ENCODE data around the gene KIAA1217.

Gene KIAA1217

DNA sequence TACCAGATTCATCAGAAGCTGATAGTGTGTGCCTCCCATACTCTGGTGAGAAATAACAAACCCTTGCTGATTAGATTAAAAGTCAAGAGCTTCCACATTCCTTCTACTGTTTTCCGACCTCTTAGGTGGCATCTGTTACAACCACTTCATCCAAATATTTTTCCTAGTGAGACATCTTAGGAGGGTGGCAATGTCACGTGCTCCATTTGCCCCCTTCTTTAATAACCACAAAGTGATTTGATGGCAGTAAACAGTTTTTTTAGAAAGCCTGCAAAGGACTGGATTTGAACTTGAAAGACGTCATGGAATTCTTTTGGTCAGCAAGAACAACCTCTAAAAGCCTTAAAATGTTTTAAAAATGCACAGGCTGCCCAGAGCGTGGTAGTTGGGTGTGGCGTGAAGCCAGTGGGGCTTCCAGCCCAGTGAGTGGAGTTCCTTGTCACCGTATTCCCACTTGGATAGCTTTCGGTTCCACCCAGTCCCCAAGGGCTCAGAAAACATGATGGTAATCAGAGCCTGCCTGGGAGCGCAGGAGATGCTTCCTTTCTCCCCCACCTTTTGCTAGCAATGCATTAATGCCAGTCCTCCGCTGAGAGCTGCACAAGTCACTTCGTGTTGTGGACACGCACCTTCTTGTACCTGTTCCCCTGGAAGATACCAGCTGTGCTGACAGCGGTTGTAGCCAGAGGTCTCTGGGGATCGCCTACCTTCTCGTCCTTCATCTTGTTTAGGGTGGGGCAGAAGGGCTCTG is 256.4 kb downstream of the KIAA1217 start:
- Histone ChIP-seq H3K4me3 (ENCODE audit: low read length in 2 of 2) (no peak overlapping the region), H3K27ac (ENCODE audit: low read length) (no peak overlapping the region), H3K9me3 (ENCODE audit: control insufficient read depth in 2 of 2, low read length in 2 of 2) (no peaks in the 10 kb centered on the region), H3K27me3 (ENCODE audit: control insufficient read depth in 1 of 2, insufficient read depth in 2 of 2, low read length in 2 of 2) (no peaks in the 10 kb centered on the region), H3K4me1 (ENCODE audit: control insufficient read depth, insufficient read depth, low read length) (no peaks in the 10 kb centered on the region), H3K9ac (ENCODE audit: low read length in 2 of 2) (no peak overlapping the region), H3K36me3 (ENCODE audit: control insufficient read depth in 2 of 2, insufficient read depth in 2 of 2, low read length in 2 of 2) (no peaks in the 10 kb centered on the region)

DNA sequence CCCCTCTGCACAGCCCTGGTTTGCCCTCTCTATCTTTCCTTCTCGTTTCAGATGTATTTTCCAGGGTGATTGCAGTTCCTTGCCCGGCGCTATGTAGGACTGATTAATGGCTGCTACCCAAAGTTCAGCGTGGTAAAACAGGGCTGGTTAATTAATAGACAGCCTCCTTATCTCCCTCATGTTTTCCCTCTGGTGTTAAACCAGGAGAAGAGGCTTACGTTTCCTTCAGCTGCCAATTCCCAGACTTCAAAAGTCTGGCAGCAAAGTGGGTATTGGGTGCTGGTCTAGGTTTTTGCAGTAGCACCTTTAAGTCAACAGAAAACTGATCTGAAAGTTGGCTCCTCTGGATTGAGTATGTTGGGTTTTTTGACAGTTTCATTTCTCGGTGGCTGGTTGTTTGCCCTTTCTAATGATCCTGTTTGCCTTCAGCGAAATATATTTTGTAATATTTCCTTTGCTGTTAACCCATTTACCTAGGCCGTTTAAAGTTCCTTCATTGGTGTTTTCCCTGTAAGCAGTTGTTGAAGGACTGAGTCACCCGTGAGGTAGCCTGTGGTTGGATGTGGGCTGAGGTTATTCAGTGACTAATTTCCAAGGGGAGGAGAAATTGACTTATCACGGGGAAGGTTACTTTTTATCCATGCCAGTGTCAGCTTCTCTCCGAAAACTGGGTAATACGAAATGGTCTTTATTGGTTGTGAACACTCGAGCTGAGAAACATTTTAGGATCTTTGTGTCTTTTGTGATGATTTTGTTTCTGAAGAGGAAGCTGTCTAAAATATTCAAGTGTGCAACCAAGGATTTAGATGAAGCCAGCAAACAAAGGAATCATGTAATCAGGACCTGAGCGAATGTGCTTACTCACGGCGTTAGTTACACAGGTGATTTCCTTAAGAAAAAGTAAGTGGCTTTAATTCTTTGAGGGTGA is 257.2 kb downstream of the KIAA1217 start:
- H3K4me3 ChIP-seq (ENCODE audit: low read length in 2 of 2) = no peak overlapping the region
- no peak overlapping the region for H3K9ac ChIP-seq (ENCODE audit: low read length in 2 of 2)
- H3K4me1 ChIP-seq (ENCODE audit: control insufficient read depth, insufficient read depth, low read length) = no peaks in the 10 kb centered on the region
- no peaks in the 10 kb centered on the region for H3K9me3 ChIP-seq (ENCODE audit: control insufficient read depth in 2 of 2, low read length in 2 of 2)
- H3K36me3 ChIP-seq (ENCODE audit: control insufficient read depth in 2 of 2, insufficient read depth in 2 of 2, low read length in 2 of 2) = no peaks in the 10 kb centered on the region
- no peaks in the 10 kb centered on the region for H3K27me3 ChIP-seq (ENCODE audit: control insufficient read depth in 1 of 2, insufficient read depth in 2 of 2, low read length in 2 of 2)
- no peak overlapping the region for H3K27ac ChIP-seq (ENCODE audit: low read length)

DNA sequence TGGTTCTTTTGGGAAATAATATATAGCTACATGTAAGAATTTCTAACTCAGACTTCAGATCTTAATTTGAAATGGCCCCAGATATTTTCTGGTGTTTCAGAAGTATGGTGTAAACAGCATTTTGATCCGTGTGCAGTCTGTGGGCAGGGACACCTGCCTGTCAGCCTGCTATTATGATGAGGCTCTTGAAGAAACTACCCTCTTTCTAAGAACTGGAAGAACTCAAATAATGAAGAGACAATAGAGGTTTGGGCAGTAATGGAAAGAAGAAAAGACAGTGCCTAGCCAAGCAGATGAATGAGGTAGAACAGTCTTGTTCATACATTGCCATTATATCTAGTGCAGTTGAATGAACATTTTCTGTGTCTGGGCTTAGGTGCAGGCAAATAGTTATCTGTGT is 258.2 kb downstream of the KIAA1217 start:
- H3K36me3 ChIP-seq (ENCODE audit: control insufficient read depth in 2 of 2, insufficient read depth in 2 of 2, low read length in 2 of 2) = no peaks in the 10 kb centered on the region
- H3K9ac ChIP-seq (ENCODE audit: low read length in 2 of 2) = no peak overlapping the region
- H3K27ac ChIP-seq (ENCODE audit: low read length) = no peak overlapping the region
- no peaks in the 10 kb centered on the region for H3K4me1 ChIP-seq (ENCODE audit: control insufficient read depth, insufficient read depth, low read length)
- H3K4me3 ChIP-seq (ENCODE audit: low read length in 2 of 2) = no peak overlapping the region
- H3K9me3 ChIP-seq (ENCODE audit: control insufficient read depth in 2 of 2, low read length in 2 of 2) = no peaks in the 10 kb centered on the region
- no peaks in the 10 kb centered on the region for H3K27me3 ChIP-seq (ENCODE audit: control insufficient read depth in 1 of 2, insufficient read depth in 2 of 2, low read length in 2 of 2)

DNA sequence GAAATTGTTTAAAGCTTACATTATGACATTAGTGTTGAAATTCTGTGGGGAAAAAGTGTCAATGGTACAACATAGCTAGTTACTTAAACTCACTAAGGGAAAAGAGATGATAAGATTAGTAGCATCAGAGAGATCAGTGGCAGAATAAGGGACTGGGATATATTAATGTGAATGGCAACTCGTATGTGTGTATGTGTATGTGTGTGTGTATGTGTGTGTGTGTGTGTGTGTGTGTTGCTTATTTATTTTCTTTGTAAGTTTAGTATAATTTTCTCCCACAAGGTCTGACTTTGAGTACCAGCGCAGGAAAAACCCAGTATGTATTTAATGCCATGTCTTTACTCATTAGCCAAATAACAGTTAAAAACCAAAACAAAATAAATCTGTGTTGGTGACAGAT is 258.7 kb downstream of the KIAA1217 start:
- H3K9me3 ChIP-seq (ENCODE audit: control insufficient read depth in 2 of 2, low read length in 2 of 2) = no peaks in the 10 kb centered on the region
- H3K4me3 ChIP-seq (ENCODE audit: low read length in 2 of 2) = no peak overlapping the region
- no peak overlapping the region for H3K9ac ChIP-seq (ENCODE audit: low read length in 2 of 2)
- H3K4me1 ChIP-seq (ENCODE audit: control insufficient read depth, insufficient read depth, low read length) = no peaks in the 10 kb centered on the region
- H3K27ac ChIP-seq (ENCODE audit: low read length) = no peak overlapping the region
- no peaks in the 10 kb centered on the region for H3K27me3 ChIP-seq (ENCODE audit: control insufficient read depth in 1 of 2, insufficient read depth in 2 of 2, low read length in 2 of 2)
- no peaks in the 10 kb centered on the region for H3K36me3 ChIP-seq (ENCODE audit: control insufficient read depth in 2 of 2, insufficient read depth in 2 of 2, low read length in 2 of 2)

DNA sequence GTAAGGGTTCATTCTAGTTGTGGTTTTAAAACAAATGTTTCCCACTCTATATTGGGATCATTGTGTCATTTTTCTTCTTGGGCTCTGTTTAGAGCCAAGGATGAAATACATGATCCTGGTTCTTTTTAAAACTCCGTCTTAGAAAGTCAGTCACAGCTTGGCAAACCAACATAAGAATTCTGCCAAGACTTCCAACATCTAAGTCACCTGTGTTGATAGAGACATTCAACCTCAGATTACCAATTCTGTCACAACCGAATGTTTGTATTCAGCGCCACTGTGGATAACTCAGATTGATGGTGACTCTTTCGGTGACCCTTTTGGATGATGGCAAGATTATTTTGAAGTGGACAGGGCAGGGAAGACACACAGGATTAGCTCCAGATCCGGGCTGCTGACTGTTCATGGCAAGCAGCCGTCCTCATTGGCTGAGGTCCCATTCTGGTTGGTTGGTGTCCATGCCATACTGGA is 259.4 kb downstream of the KIAA1217 start:
- no peaks in the 10 kb centered on the region for H3K27me3 ChIP-seq (ENCODE audit: control insufficient read depth in 1 of 2, insufficient read depth in 2 of 2, low read length in 2 of 2)
- no peaks in the 10 kb centered on the region for H3K4me1 ChIP-seq (ENCODE audit: control insufficient read depth, insufficient read depth, low read length)
- H3K4me3 ChIP-seq (ENCODE audit: low read length in 2 of 2) = no peak overlapping the region
- H3K9ac ChIP-seq (ENCODE audit: low read length in 2 of 2) = no peak overlapping the region
- H3K9me3 ChIP-seq (ENCODE audit: control insufficient read depth in 2 of 2, low read length in 2 of 2) = peaks cover 0 to 2% of the 10 kb centered on the region in 2 donors
- H3K36me3 ChIP-seq (ENCODE audit: control insufficient read depth in 2 of 2, insufficient read depth in 2 of 2, low read length in 2 of 2) = peaks cover 0 to 2% of the 10 kb centered on the region in 2 donors
- H3K27ac ChIP-seq (ENCODE audit: low read length) = no peak overlapping the region

DNA sequence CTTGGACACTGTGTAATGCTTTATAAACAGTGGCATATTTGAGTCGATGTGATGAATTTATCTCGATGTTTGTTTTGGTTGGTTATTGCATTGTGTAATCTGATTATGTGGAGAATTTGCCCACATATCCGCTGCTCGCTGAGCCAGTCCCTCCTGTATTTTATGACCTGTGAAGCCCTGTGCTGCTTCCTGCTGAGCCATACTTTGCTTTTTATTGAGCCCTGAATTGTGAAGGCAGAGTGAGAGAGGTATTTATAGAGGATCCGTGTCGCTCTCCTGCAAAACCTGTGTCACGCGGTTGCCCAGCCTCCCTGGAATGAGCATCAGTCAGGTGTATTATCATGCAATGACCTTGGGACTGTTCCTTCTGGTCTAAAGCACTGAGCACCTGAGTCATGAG is 261.1 kb downstream of the KIAA1217 start:
- Histone ChIP-seq H3K4me3 (ENCODE audit: low read length in 2 of 2) (no peak overlapping the region), H3K9me3 (ENCODE audit: control insufficient read depth in 2 of 2, low read length in 2 of 2) (peaks cover 0 to 2% of the 10 kb centered on the region in 2 donors), H3K27ac (ENCODE audit: low read length) (no peak overlapping the region)

DNA sequence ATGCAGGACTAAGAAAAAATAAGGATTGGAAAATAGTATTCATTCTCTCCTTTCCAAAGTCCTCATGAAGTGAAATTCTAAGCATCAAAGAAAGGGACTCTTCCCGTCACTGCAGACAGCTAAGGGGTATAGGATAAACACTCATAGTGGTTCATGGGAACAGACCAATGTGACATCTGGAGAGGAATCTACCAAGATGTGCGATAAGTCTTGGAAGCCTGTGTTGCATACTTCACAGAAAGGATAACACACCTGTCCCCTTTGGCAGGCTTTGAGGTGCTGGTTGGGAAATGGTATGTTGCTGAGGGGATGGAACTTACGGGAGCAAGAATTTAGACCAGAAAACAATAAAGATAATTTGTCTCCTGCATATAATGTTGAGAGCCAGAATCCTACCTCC is 266.7 kb downstream of the KIAA1217 start:
- no peaks in the 10 kb centered on the region for H3K4me1 ChIP-seq (ENCODE audit: control insufficient read depth, insufficient read depth, low read length)
- H3K27me3 ChIP-seq (ENCODE audit: control insufficient read depth in 1 of 2, insufficient read depth in 2 of 2, low read length in 2 of 2) = no peaks in the 10 kb centered on the region
- H3K27ac ChIP-seq (ENCODE audit: low read length) = no peak overlapping the region
- H3K9me3 ChIP-seq (ENCODE audit: control insufficient read depth in 2 of 2, low read length in 2 of 2) = peaks cover 0 to 2% of the 10 kb centered on the region in 2 donors
- H3K9ac ChIP-seq (ENCODE audit: low read length in 2 of 2) = no peak overlapping the region
- H3K4me3 ChIP-seq (ENCODE audit: low read length in 2 of 2) = no peak overlapping the region
- H3K36me3 ChIP-seq (ENCODE audit: control insufficient read depth in 2 of 2, insufficient read depth in 2 of 2, low read length in 2 of 2) = peaks cover 2 to 5% of the 10 kb centered on the region in 2 donors

More for the DNA sequence above, 261.1 kb downstream of the KIAA1217 start:
- no peaks in the 10 kb centered on the region for H3K27me3 ChIP-seq (ENCODE audit: control insufficient read depth in 1 of 2, insufficient read depth in 2 of 2, low read length in 2 of 2)
- H3K4me1 ChIP-seq (ENCODE audit: control insufficient read depth, insufficient read depth, low read length) = no peaks in the 10 kb centered on the region
- H3K36me3 ChIP-seq (ENCODE audit: control insufficient read depth in 2 of 2, insufficient read depth in 2 of 2, low read length in 2 of 2) = peaks cover 2 to 5% of the 10 kb centered on the region in 2 donors
- H3K9ac ChIP-seq (ENCODE audit: low read length in 2 of 2) = no peak overlapping the region

DNA sequence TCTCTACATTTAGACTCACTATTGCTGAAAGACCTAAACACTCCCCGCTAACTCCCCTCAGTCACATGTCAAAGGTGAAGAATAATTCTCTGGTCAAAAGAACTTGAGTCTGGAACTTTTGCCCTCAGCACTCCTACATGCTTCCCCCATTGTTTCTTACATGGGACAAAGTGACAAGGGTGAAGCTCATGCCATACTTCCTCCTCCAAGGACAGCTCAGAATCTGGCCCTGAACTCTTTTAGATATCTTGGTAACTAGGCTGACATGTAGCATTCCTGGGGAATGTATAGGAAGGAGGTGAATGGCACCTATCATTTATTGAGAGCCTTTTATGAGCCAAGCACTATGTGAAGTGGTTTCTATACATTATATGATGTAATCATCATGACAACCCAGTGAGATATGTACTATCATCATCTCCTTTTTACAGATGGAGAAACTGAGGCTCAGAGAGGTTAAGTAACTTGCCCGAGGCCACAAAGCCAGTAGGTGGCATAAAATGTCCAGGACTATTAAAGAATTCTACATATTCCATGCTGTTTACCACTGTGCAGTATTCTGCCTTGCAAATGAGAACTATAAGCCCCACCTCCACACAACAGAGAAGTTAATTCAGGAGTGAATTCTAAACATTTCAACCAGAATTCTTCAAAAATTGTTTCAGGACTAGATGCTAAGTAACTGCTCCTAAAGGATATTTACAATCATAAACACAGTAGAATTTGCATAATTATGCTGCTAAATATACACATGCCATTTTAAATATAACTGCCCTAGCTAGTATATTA is 268.2 kb downstream of the KIAA1217 start:
- H3K27ac ChIP-seq (ENCODE audit: low read length) = no peak overlapping the region
- peaks cover 0 to 2% of the 10 kb centered on the region in 2 donors for H3K9me3 ChIP-seq (ENCODE audit: control insufficient read depth in 2 of 2, low read length in 2 of 2)
- H3K4me3 ChIP-seq (ENCODE audit: low read length in 2 of 2) = no peak overlapping the region
- no peaks in the 10 kb centered on the region for H3K27me3 ChIP-seq (ENCODE audit: control insufficient read depth in 1 of 2, insufficient read depth in 2 of 2, low read length in 2 of 2)
- no peak overlapping the region for H3K9ac ChIP-seq (ENCODE audit: low read length in 2 of 2)
- peaks cover 2 to 5% of the 10 kb centered on the region in 2 donors for H3K36me3 ChIP-seq (ENCODE audit: control insufficient read depth in 2 of 2, insufficient read depth in 2 of 2, low read length in 2 of 2)
- H3K4me1 ChIP-seq (ENCODE audit: control insufficient read depth, insufficient read depth, low read length) = no peaks in the 10 kb centered on the region

DNA sequence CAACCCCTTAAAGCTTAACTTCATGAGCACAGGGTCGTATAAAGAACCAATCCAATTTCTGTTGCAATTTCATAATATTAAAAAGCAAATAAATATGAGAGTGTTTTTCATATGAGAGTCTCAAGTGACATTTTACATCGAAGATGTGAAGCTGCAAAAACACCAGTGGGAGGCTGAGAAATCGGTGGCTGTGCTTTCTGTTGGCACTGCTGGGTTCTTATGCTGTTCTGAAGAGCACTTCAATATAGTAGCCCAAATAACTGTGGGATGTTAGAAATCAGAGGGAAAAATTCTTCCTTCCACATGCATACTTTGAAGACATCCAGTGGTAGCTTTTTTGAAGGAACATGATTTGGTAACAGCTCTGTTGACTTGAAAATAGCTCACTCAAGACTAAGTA is 269.0 kb downstream of the KIAA1217 start:
- Histone ChIP-seq H3K9me3 (ENCODE audit: control insufficient read depth in 2 of 2, low read length in 2 of 2) (peaks cover 0 to 2% of the 10 kb centered on the region in 2 donors), H3K36me3 (ENCODE audit: control insufficient read depth in 2 of 2, insufficient read depth in 2 of 2, low read length in 2 of 2) (peaks cover 2 to 5% of the 10 kb centered on the region in 2 donors), H3K9ac (ENCODE audit: low read length in 2 of 2) (no peak overlapping the region), H3K27me3 (ENCODE audit: control insufficient read depth in 1 of 2, insufficient read depth in 2 of 2, low read length in 2 of 2) (no peaks in the 10 kb centered on the region), H3K27ac (ENCODE audit: low read length) (no peak overlapping the region), H3K4me1 (ENCODE audit: control insufficient read depth, insufficient read depth, low read length) (no peaks in the 10 kb centered on the region), H3K4me3 (ENCODE audit: low read length in 2 of 2) (no peak overlapping the region)

DNA sequence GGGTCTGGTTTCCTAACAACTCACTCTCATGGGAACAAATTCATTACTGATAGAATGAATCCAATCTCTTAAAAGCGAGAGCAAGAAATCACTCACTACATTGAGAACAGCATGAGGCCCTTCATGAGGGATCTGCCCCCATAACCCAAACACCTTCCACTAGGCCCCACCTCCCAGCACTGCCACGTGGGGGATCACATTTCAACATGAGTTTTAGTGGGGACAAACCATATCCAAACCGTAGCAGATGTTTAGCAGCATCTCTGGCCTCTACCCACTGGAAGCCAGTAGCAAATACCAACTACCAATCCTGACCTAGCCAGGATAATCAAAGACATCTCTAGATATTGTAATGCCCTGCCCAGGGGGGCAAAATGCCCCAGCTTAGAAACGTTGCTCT is 270.9 kb downstream of the KIAA1217 start:
- Histone ChIP-seq H3K4me1 (ENCODE audit: control insufficient read depth, insufficient read depth, low read length) (no peaks in the 10 kb centered on the region), H3K9ac (ENCODE audit: low read length in 2 of 2) (no peak overlapping the region), H3K36me3 (ENCODE audit: control insufficient read depth in 2 of 2, insufficient read depth in 2 of 2, low read length in 2 of 2) (no peaks in the 10 kb centered on the region), H3K27me3 (ENCODE audit: control insufficient read depth in 1 of 2, insufficient read depth in 2 of 2, low read length in 2 of 2) (no peaks in the 10 kb centered on the region), H3K9me3 (ENCODE audit: control insufficient read depth in 2 of 2, low read length in 2 of 2) (no peaks in the 10 kb centered on the region), H3K4me3 (ENCODE audit: low read length in 2 of 2) (no peak overlapping the region), H3K27ac (ENCODE audit: low read length) (no peak overlapping the region)
